Activated gamma-delta T cell treated with anti-CD3 and anti-CD28 coated beads, Interleukin-2, amount 50 U/mL, for 16 hours (primary cell): ENCODE data around the gene ROPN1L.
"Not testable (repeated sequence)": the region's sequence is repeated elsewhere in the genome, so short reads cannot be mapped to it uniquely, and the experiment has no call there.

Experiments
- DNase-seq: peaks from one replicate; pipeline ENCODE4 v3.0.0-alpha.2; 2020; ENCODE audit warnings: low read depth

The ROPN1L gene

GRCh38 chr5:10441083-10441991, at the start of gene ROPN1L:
Gene ROPN1L, plus strand, starts transcription at chr5:10441879. Its CDS starts 289 bp downstream, at chr5:10442168.
- peak; percentile 64 for DNase-seq

DNA sequence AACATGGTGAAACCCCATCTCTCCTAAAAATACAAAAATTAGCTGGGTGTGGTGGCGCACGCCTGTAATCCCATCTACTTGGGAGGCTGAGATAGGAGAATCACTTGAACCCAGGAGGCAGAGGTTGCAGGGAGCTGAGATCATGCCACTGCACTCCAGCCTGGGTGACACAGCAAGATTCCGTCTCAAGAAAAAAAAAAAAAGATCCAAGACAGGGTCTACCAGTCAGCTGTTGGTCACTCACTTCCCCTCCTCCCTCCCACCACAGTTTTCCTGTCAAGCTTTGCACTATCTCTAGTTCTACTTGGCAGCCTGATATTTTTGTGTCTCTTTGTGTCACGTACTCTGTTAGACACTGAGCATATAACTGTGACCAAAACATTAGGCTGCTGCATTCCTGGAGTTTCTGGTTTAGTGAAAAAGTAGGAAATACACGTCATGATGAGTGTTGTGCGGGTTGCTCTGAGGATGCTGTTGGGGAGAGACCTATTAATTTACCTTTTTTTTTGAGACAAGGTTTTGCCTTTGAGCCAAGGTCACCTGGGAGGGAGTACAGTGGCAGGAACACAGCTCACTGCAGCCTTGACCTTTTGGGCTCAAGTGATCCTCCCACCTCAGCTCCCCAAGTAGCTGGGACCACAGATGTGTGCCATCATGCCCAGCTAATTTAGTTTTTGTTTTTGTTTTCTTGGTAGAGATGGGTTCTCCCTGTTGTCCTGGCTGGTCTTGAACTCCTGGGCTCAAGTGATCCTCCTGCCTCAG, 48.9 kb upstream of the ROPN1L start:
- not testable (repeated sequence) for DNase-seq

- no peak for DNase-seq
These were observed 48.2 kb upstream of the ROPN1L start for GRCh38 chr5:10393491-10393890.

DNA sequence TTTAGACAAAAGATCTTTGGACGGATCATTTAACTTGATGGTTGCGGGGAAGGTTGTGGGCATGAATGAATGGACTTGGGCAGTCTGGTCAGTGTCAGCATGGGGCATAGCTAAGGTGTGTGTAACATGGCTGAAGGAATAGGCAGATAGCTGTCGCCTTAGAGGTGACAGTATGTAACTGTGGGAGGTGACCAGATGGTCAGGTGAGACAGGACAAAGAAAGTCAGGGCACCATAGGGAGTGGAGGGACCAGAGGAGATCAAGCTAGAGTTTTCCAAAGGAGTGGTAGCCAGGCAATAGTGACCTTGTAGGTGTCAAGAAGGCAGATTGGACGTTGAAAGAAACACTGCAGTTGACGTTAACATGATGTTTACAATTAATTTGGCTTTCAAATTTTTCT, 45.1 kb upstream of the ROPN1L start:
- no peak for DNase-seq

GRCh38 chr5:10399839-10400238, 41.8 kb upstream of the ROPN1L start:
- DNase-seq, result no peak

DNA sequence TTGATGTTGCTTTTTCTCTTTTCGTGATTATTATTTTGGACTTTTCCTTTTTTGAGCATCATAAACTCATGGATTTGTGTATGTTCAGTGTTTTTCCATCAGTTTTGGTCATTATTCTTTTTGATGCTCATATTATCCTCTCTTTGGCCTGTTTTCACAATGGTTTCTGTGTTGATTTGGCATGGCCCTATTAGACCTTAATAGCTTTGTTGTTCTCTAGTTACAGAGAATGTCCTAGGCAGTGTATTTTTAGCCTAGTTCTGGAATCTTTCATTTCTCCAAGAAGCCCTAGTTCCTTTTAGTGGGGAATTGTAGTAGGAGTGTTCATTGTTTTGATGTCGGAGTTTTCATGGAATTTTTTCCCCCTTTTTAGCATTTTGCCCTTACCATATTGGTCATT, 41.3 kb upstream of the ROPN1L start:
- no peak for DNase-seq

- no peak for DNase-seq
These were observed 40.8 kb upstream of the ROPN1L start for GRCh38 chr5:10400831-10401230.

DNA sequence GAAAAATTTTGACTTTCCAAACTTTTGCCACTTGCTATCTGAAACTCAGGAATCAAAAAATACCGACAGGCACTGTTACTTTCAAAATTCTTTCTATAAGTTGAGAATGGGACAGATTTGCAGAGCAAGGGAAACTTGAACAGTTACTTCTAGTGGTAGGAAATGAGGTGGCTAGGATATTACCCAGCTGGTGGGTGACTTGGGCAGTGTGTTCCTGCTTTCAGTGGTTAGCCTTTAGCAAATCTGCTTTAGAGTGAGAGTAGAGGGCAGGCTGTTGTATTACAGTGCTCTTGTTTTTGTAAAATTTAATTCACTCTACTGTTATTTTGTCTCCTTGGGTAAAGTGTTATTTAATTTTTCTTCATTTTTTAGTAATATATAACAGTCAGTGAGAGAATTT, 40.2 kb upstream of the ROPN1L start:
- DNase-seq, result no peak

- no peak for DNase-seq
These were observed 37.9 kb upstream of the ROPN1L start for GRCh38 chr5:10403829-10404228.

- DNase-seq, result no peak
These were observed 35.0 kb upstream of the ROPN1L start for GRCh38 chr5:10406651-10407050.

DNA sequence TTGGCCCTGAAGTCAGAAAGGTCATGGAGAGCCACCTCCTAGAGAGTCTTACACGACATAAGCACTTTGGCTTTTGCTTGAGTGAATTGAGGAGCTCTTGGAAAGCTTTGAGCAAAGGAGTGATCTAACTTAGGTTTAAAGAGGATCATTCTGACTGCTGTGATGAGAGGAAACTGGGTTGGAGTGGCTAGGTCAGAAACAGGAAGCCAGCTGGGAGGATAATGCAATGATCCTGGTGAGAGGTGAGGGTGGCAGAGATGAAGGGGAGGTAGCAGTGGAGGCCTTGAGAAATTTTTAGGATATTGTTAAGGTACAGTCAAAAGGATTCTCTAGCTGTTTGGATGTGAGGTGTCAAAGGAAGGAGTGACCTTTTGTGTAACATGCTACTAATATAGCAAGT, 32.2 kb upstream of the ROPN1L start:
- no peak for DNase-seq

DNA sequence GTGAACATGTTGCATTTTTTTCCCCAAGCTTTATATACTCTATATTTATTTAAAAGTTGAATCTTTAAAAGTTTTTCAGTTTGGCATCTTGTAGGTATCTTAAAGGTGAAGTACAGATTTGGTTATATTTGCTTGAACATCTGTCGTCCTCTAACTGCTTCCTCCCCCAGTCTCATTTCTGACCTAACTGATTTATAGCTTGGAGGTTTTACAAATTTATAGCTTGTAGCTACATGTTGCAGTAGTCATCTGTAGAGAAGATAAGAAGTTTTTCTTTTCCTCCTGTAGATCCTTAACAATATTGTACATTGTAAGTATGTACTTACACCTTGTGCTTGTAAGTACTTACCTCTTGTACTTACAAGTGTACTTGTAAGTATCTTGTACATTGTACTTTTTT, 31.0 kb upstream of the ROPN1L start:
- no peak for DNase-seq

- no peak for DNase-seq
These were observed 30.3 kb upstream of the ROPN1L start for GRCh38 chr5:10411336-10411735.

- no peak for DNase-seq
These were observed 24.8 kb upstream of the ROPN1L start for GRCh38 chr5:10416868-10417267.

- no peak for DNase-seq
These were observed 22.9 kb upstream of the ROPN1L start for GRCh38 chr5:10418654-10419345.

DNA sequence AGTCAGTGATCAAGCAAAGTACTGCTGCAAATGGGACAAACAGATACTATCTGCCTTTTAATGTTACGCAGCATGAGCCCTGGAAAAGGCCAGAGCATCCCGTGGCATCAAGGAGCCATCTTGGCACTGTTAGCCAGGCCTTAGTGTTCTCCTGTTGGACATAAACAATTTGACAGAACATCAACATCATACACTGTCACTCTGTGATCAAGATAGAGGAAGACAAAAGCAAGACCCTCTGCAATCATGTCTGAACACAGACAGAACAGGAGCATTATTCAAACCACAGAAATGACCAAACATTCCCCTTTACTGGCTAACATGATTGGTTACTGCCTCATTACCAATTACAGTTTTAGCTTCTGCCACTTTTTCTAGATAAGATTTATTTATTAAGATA, 21.2 kb upstream of the ROPN1L start:
- DNase-seq, result no peak

DNA sequence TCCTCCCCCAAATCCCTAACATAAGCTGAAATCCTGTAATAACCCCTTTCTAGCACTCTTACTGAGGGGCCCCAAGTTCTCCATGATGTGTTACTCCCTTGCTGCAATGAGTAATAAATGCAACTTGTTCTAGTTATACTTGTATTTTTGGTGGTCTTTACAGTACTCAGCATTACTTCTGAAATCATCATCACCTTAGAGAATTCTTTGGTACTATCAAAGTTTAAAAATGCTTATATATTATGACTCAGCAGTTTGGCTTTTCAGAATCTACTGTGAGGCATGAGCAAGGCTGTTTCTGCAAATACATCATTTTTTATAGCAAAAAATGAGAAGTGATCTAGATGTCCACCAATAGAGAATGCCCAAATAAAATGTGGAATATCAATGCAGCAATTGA, 20.7 kb upstream of the ROPN1L start:
- DNase-seq, result no peak

DNA sequence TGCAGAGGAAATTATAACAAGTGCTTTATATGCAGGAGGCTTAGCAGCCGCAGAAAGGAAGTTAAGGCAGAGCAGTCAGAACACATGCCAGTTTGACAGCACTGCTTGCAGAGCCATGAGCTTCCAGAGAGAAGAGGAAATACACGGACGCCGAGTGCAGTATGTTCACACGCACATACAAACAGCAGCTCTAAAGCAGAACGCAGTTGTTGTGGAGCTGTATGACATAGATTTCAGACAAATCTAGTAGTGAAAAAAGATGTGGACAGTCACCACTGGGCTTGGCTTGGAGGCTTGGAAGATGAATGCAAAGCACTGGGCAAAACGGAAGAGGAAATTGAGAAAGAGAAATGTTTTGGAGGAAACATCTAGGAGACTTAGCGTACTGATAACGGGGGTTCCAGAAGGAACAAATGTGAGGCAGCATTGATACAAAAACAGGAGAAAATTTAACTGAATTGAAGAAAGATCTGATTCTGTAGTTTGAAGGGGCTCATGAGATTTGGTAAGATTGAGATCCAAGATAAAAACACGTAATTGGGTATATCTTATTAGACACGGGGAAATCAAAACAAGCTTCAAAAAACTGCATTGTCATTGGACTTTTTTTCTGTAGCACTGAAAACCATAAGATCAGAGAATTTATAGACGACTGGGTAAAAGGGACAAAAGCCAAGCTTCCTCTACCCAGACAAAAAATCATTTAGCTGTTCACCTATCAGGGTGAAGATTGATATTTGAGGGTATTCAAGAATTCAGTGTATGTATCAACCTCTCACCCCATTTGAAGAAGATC, 19.6 kb upstream of the ROPN1L start:
- no peak for DNase-seq

- no peak for DNase-seq
These were observed 18.7 kb upstream of the ROPN1L start for GRCh38 chr5:10423022-10423421.

- no peak for DNase-seq
These were observed 17.5 kb upstream of the ROPN1L start for GRCh38 chr5:10424124-10424731.

- no peak for DNase-seq
These were observed 14.5 kb upstream of the ROPN1L start for GRCh38 chr5:10427201-10427600.
